ENCODE results near the gene MAPT. TPM values are rescaled to one million over a fixed set of nuclear protein-coding genes. Genes with fewer than 3 reads are reported as not detected.

Gene MAPT
- total RNA-seq, 1 experiment from 2014 or later, result 8.3 TPM

DNA sequence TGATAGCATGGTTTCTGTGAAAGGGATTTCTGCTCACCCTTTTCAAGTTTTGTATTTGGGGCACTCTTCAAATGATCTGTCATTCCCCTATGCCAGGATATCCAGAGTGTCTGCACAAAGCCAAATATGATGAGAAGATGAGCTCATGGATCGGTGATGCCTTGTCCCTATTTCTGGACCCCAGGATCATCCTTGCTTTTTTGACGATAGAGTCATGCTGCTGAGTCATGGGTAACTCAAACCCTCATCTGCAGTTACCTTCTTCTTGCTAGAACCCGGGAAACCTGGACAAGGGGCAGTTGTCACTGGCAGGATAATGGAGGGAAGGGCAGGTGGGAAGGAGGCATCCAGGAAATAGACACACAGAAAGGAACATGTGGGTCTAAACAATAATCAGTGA, 17.8 kb upstream of the MAPT start:
- H3K27ac ChIP-seq (ENCODE audit: low read depth, low read length, poor library complexity, severe bottlenecking), result no peak overlapping the region
- no TSS peak for BruUV-seq (replicated peaks)
- no peaks in the 10 kb centered on the region for H3K9me3 ChIP-seq (ENCODE audit: low read depth, low read length, poor library complexity, severe bottlenecking)
- H3K4me1 ChIP-seq (ENCODE audit: insufficient read depth, low read length, poor library complexity, severe bottlenecking), result peaks cover 13% of the 10 kb centered on the region
- POLR2A ChIA-PET (ENCODE audit: low non-redundant PET), result no interaction called here
- H3K36me3 ChIP-seq (ENCODE audit: insufficient read depth, low read length, poor library complexity, severe bottlenecking), result no peaks in the 10 kb centered on the region
- H3K27me3 ChIP-seq (replicated peaks; ENCODE audit: insufficient read depth, low read depth, low read length, poor library complexity), result no peaks in the 10 kb centered on the region
- no peak for TF ChIP-seq EZH2 (IDR thresholded peaks at IDR 0.05; ENCODE audit: borderline replicate concordance, low read depth, low read length, poor library complexity, severe bottlenecking)
- TF ChIP-seq, protein P1, sequence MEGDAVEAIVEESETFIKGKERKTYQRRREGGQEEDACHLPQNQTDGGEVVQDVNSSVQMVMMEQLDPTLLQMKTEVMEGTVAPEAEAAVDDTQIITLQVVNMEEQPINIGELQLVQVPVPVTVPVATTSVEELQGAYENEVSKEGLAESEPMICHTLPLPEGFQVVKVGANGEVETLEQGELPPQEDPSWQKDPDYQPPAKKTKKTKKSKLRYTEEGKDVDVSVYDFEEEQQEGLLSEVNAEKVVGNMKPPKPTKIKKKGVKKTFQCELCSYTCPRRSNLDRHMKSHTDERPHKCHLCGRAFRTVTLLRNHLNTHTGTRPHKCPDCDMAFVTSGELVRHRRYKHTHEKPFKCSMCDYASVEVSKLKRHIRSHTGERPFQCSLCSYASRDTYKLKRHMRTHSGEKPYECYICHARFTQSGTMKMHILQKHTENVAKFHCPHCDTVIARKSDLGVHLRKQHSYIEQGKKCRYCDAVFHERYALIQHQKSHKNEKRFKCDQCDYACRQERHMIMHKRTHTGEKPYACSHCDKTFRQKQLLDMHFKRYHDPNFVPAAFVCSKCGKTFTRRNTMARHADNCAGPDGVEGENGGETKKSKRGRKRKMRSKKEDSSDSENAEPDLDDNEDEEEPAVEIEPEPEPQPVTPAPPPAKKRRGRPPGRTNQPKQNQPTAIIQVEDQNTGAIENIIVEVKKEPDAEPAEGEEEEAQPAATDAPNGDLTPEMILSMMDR (conservative IDR thresholded peaks at IDR 0.05; ENCODE audit: low read depth, low read length), result no peak
- no peak for DNase-seq (ENCODE audit: low spot score)
- no peak overlapping the region for H3K4me3 ChIP-seq (ENCODE audit: low read depth, low read length, poor library complexity, severe bottlenecking)
- intact Hi-C loops (cut with micrococcal nuclease; ENCODE audit: unreplicated experiment), result no loop called here
- CTCF ChIA-PET, result no interaction called here

- no TSS peak for BruUV-seq (replicated peaks)
- intact Hi-C loops (cut with micrococcal nuclease; ENCODE audit: unreplicated experiment), result no loop called here
- Histone ChIP-seq H3K4me3 (ENCODE audit: low read depth, low read length, poor library complexity, severe bottlenecking) (no peak overlapping the region), H3K27ac (ENCODE audit: low read depth, low read length, poor library complexity, severe bottlenecking) (no peak overlapping the region), H3K9me3 (ENCODE audit: low read depth, low read length, poor library complexity, severe bottlenecking) (no peaks in the 10 kb centered on the region), H3K36me3 (ENCODE audit: insufficient read depth, low read length, poor library complexity, severe bottlenecking) (no peaks in the 10 kb centered on the region), H3K4me1 (ENCODE audit: insufficient read depth, low read length, poor library complexity, severe bottlenecking) (peaks cover 13% of the 10 kb centered on the region), H3K27me3 (replicated peaks; ENCODE audit: insufficient read depth, low read depth, low read length, poor library complexity) (no peaks in the 10 kb centered on the region)
- POLR2A ChIA-PET (ENCODE audit: low non-redundant PET), result interaction anchor here (0.6 kb wide), 1 partner anchor 16 kb away, joined by 3 read pairs; no protein-coding TSS in a partner anchor
- DNase-seq (ENCODE audit: low spot score), result no peak
- CTCF ChIA-PET, result no interaction called here
- TF ChIP-seq EZH2 (IDR thresholded peaks at IDR 0.05; ENCODE audit: borderline replicate concordance, low read depth, low read length, poor library complexity, severe bottlenecking), result no peak
- TF ChIP-seq, protein P1 (conservative IDR thresholded peaks at IDR 0.05; ENCODE audit: low read depth, low read length), result no peak
These were observed 16.9 kb upstream of the MAPT start for GRCh38 chr17:45877467-45877866.

GRCh38 chr17:45883063-45883462, 11.3 kb upstream of the MAPT start:
- Histone ChIP-seq H3K9me3 (ENCODE audit: low read depth, low read length, poor library complexity, severe bottlenecking) (no peaks in the 10 kb centered on the region), H3K27me3 (replicated peaks; ENCODE audit: insufficient read depth, low read depth, low read length, poor library complexity) (no peaks in the 10 kb centered on the region), H3K4me1 (ENCODE audit: insufficient read depth, low read length, poor library complexity, severe bottlenecking) (no peaks in the 10 kb centered on the region), H3K4me3 (ENCODE audit: low read depth, low read length, poor library complexity, severe bottlenecking) (no peak overlapping the region), H3K36me3 (ENCODE audit: insufficient read depth, low read length, poor library complexity, severe bottlenecking) (no peaks in the 10 kb centered on the region), H3K27ac (ENCODE audit: low read depth, low read length, poor library complexity, severe bottlenecking) (no peak overlapping the region)
- ChIA-PET POLR2A (ENCODE audit: low non-redundant PET) (no interaction called here), CTCF (no interaction called here)
- BruUV-seq (replicated peaks), result no TSS peak
- intact Hi-C loops (cut with micrococcal nuclease; ENCODE audit: unreplicated experiment), result no loop called here
- TF ChIP-seq, protein P1 (conservative IDR thresholded peaks at IDR 0.05; ENCODE audit: low read depth, low read length), result no peak
- no peak for TF ChIP-seq EZH2 (IDR thresholded peaks at IDR 0.05; ENCODE audit: borderline replicate concordance, low read depth, low read length, poor library complexity, severe bottlenecking)
- DNase-seq (ENCODE audit: low spot score), result no peak

Data from A673 (cell line).